Measurements from ENCODE around the gene DUOX1.

The DUOX1 gene

GRCh38 chr15:45114076-45114750 is 15.6 kb upstream of the DUOX1 start, which contains the start of the genes DUOX2 and DUOXA2:
TSS of gene DUOX2 (minus strand) at chr15:45114172. CDS start at chr15:45113411, 761 bp downstream.
TSS of gene DUOXA2 (plus strand) at chr15:45114326. CDS start at chr15:45114606, 280 bp downstream.
- no peak for FAIRE-seq
- DNase-seq (ENCODE audit: insufficient read length, low spot score): no peak
- no peak for TF ChIP-seq CTCF (IDR thresholded peaks at IDR 0.05; ENCODE audit: insufficient read depth, missing control alignments)

- FAIRE-seq (no peak), DNase-seq (ENCODE audit: insufficient read length, low spot score) (no peak)
- no peak for TF ChIP-seq CTCF (IDR thresholded peaks at IDR 0.05; ENCODE audit: insufficient read depth, missing control alignments)
Measured at GRCh38 chr15:45114751-45115085, 15.1 kb upstream of the DUOX1 start.

- no peak for TF ChIP-seq CTCF (IDR thresholded peaks at IDR 0.05; ENCODE audit: insufficient read depth, missing control alignments)
- DNase-seq (ENCODE audit: insufficient read length, low spot score) (no peak), FAIRE-seq (no peak)
Measured at GRCh38 chr15:45115312-45115820, 14.4 kb upstream of the DUOX1 start.

- FAIRE-seq (no peak), DNase-seq (ENCODE audit: insufficient read length, low spot score) (no peak)
- TF ChIP-seq CTCF (IDR thresholded peaks at IDR 0.05; ENCODE audit: insufficient read depth, missing control alignments): no peak
Measured at GRCh38 chr15:45116006-45116481, 13.8 kb upstream of the DUOX1 start.

- no peak for TF ChIP-seq CTCF (IDR thresholded peaks at IDR 0.05; ENCODE audit: insufficient read depth, missing control alignments)
- DNase-seq (ENCODE audit: insufficient read length, low spot score): no peak
- no peak for FAIRE-seq
Measured at GRCh38 chr15:45116482-45117307, 13.1 kb upstream of the DUOX1 start.

GRCh38 chr15:45117308-45118130 is 12.3 kb upstream of the DUOX1 start:
- TF ChIP-seq CTCF (IDR thresholded peaks at IDR 0.05; ENCODE audit: insufficient read depth, missing control alignments): no peak
- no peak for FAIRE-seq
- no peak for DNase-seq (ENCODE audit: insufficient read length, low spot score)

All from D721Med (cell line).